Activated naive CD4-positive, alpha-beta T cell (primary cell): ENCODE results near the gene SCG3.

Source experiments
- DNase-seq, 4 experiments: peaks; one replicate each; lab custom pipeline; 2025; lab: John Stamatoyannopoulos, UW

SCG3 gene

DNA sequence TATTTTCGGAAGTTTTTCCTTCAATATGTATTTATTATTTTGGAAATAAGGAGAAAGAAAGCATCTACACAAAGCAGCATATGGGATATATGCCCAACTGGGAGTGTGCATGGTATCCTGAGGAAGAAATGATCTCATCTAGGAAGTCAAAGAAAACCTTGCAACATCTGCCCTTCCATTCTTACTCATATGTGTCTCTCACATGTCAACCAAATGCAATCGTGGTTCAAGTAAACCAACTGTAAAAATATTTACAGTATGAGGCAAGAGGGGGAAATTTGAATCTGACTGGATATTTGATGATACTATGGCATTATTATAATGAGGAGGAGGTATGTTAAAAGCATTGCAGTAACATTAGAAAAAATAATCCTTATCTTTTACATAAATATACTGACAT is 3.2 kb upstream of the SCG3 start:
- DNase-seq: no peak

DNA sequence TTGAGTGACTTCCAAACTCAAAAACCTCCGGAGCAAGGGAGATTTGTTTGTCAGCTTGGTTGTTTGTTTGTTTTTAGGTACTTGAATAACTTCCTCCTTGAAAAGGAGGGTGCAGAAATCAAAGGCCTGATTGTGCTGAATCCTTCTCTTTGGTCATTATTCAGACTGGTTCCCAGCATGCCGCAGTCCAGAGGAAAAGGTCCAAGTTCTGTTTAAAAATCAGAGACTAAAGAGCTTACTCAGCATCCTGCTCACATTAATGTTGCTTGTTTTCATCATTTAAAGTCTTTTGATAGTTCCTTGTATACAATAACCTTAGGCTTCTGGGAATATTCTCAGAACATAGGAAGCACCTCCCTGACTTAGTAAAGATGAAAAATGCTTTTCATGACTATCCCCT is 982 bp upstream of the SCG3 start:
- DNase-seq: no peak

DNA sequence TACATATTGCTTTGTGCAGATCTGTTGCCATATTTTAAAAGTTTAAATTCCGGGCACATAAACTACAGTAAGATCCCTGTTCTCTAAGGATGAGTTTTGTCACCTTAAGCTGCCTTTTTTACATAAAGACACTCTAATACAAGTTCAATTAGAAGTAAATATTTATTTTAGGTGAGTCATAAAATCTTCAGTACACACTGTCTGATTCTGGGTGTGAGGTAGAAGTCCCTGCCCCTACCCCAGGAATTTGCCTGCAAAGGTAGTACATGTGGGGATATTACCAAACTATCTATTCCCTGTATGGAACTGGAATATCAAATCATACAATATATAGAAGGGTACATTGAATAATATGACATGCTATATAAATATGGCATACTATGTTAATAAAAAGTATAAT is 6.3 kb downstream of the SCG3 start:
- no peak for DNase-seq

DNA sequence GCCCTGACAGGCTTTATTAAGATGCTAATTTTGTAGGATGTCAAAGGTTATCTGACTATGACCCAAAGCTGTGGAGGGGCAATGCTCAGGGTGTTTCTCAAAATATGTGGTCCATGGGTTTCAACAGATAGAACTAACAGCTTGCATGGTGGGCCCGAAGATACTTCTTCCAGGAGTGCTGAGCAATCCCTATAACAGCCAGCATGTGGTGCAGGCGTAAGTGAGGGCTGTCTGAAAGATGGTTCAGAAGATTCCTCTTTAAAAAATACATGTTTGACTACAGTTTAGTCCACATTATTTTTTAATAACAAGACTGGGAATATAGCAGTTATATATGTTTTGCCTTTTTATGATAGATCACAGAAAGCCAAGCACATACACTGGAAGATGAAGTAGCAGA is 7.6 kb downstream of the SCG3 start:
- DNase-seq: no peak

DNA sequence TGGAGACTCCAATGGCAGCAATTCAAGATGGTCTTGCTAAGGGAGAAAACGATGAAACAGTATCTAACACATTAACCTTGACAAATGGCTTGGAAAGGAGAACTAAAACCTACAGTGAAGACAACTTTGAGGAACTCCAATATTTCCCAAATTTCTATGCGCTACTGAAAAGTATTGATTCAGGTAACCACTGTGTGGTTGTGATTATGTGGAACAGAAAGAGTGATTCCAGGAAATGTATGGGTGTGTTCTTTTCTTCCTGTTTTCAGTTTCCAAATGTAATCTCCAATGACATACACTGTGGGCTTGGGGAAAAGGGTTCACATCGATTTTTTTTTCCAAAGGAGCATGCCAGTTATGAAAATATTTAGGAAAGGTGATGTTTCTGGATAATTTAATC is 10.9 kb downstream of the SCG3 start:
- DNase-seq: no peak

DNA sequence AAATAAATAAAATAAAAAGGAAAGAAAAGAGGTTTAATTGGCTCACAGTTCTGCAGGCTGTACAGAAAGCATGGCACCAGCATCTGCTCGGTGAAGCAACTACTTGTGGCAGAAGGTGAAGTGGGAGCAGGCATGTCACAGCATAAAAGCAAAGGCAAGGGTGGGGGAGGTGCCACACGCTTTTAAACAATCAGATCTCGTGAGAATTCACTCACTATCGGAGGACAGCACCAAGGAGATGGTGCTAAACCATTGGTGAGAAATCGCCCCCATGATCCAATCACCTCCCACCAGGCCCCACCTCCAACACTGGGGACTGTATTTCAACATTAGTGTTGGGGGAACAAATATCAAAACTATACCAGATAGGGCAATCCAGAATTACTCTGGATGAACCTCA is 15.3 kb downstream of the SCG3 start:
- no peak for DNase-seq

DNA sequence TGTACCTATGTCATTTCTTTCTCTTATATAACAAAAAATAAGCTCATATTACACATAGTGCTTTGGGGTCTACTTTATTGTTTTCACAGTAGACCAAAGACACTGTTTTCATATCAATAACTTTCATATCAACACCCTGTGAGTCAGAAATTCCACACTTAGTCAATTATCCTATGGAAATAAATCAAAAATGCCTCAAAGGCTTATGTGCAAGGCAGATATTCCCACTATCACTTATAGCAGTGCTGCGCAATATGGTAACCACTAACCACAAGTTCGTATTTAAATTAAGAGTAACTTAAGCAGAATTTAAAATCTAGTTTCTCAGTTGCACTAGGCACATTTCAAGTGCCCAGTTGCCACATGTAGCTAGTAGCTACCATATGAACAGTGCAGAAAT is 15.9 kb downstream of the SCG3 start:
- DNase-seq: no peak

DNA sequence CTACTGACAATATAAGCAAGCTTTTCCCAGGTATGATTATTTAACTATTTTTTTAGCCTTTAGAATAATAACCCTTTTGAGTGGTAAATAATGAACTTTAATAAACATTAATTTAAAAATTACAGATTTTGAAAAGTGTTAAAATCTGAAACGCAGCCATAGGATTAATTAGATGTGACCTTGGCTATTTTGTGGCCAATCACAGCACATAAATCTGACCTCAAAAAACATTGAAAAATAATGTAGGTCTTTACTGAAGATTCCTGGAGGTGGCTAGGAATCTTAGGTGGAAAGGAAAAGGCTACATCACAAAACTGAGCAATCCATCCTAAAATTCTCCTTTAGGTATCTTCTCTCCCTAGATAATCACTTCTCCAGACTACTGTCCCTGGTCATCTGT is 18.1 kb downstream of the SCG3 start:
- DNase-seq: no peak

DNA sequence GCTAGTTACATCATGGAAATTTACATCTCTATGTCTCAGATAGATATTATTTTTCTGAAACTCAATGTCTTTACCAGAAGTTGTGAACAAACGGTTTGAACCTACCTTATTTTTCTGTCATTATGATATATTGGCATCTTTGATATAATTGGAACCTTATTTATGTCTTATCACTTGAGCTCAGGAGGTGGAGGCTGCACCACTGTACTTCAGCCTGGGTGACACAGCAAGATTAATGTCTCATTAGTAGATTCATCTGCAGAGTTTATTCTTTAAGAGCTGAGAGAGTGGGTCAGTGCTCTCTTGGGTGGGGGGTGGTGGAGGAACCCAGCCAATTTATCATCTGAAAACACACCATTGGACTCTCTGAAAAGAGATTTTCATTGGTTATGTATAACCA is 21.4 kb downstream of the SCG3 start:
- no peak for DNase-seq

DNA sequence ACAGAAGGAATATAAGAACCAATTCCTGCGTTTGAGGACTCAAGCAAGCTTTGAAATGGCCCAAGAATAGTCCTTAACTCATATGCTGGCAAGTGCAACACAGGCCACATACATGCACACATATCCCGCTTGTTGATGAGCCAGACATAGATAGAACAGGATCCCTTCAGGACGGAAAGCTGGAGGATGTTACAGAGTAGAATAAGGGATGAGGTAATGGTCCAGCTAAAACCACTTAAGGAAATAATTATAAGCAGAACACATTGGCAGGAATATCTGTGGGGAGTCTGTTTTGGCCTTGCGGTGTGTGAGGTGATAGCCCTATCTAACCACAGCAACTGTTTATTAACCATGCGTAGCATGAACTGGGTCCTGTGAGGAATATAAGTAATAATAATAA is 25.0 kb downstream of the SCG3 start:
- DNase-seq: no peak

DNA sequence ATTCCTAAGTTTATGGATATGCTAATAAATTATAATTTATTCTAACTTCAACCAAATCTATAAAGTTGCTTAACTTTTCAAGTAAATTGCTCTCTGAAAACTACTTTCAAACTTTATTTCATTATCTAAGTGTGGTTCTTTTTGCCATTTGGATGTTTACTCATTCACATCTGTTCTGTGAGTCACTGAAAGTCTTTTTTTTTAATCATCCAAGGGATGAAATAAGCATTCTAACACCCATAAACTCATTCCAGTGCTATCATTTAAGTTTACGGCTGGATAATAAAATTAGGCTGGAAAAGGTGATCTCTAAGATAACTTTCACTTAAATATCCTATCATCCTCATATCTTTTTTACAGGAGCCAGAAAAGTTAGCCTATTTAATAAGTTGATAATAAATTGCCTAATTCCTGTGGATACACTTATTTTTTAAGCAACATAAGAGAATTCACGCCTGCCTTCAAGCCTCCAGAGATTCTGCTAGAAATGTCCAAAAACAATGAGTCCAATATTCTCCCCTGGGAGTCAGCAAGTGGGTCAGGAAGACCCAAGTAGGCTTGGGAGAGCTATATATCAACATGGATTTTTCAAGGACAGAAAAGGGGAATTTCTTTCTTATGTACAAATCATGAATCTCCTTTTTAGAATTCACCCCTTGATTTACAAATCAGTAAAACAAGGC is 25.8 kb downstream of the SCG3 start:
- no peak for DNase-seq

DNA sequence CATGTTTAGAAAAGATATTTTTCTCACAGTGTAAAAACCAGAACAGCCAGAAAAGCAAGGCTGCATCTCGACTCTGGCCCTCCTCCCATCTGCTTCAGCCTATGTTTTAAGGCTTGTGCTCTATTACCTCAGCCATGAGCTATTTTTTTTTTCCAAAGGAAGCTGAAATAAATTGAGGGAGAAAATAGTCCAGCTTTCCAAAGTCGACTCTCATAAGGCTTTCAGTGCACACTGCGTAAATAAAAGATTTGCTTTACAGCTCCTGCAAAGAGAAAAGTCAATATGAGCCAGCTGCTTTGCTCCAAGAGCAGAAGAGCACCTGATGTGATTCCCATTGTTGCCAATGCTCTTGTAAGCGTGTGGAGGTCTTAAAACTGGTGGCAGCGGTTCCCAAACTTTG is 26.7 kb downstream of the SCG3 start:
- DNase-seq: no peak

DNA sequence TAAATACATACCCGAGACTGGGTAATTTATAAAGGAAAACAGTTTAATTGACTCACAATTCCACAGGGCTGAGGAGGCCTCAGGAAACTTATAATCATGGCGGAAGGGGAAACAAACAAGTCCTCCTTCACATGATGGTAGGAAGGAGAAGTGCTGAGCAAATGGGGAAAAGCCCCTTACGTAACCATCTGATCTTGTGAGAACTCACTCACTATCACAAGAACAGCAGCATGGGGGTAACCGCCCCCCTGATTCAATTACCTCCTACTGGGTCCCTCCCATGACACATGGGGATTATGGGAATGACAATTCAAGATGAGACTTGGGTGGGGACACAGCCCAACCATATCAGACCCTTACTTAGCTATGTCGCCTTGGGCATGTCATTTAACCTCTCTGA is 27.7 kb downstream of the SCG3 start:
- DNase-seq: no peak

DNA sequence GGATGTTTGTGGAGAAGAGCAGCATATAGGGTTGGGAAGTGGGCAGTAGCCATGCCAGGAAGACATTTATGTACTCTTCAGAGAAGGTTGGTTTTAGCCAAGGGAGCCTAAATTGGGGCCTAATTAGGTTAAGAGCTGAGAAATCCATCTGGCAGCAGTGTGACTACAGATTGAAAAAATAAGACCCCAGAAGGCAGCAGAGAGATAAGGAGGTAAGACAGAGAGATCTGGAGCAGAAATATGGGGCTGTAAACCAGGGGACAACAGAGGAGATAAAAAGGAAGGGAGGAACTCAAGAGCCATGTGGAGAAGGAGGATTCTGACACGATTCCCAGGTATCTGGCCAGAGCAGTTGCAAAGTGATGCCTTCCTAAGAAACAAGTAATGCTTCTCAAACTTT is 32.9 kb downstream of the SCG3 start:
- no peak for DNase-seq

DNA sequence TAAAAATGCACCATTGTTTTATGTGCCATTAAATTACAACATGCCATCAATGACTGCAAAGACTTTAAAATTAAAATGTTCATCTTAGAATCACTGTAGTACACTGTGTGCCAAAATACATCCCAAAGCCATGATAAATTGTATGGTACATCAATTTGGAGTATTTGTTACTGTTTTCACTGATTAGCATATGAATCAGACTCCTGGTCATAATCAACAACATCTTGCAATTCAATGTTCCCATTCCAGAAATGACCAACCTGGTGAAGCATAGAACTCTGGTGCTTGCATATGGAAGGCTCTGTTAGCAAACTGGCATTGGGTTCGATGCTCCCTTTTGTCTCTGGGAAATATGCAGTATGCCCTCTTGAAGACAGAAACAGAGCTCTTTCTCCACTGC is 33.6 kb downstream of the SCG3 start:
- no peak for DNase-seq

DNA sequence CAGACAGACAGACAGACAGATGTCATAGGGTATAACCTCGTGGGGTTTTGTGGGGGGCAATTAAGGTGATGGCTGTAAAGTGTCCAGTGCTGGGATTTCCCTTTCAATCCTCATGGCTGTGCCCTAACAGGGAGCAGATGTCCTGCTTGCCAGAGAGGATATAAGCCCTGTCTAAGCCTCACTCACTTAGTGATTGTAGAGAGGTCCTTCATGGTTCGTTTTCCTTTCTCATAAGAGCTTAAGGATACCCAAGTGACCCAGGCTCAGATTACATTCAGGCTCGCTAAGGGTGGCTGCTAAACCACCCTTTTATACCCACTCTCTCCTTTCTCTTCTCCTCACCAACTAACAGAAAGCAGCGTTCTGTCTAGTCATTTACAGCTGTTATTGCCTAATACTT is 36.9 kb downstream of the SCG3 start:
- no peak for DNase-seq

DNA sequence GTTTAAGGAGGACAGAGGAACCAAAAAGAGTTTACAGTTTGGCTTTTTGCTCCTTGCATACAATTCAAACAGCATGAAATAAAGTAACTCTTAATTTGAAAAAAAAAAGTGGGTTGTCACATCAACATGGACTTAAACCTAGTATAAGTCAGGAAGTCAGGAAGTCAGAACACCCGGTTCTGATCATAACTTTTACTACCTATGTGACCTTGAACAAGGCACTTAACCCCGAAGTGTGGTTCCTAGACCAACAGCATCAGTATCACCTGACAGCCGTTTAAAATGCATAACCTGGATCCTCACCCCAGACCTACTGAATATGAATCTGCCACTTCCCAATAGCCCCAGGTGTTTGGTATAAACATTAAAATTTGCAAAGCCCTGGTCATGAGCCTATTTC is 37.4 kb downstream of the SCG3 start:
- DNase-seq: no peak

DNA sequence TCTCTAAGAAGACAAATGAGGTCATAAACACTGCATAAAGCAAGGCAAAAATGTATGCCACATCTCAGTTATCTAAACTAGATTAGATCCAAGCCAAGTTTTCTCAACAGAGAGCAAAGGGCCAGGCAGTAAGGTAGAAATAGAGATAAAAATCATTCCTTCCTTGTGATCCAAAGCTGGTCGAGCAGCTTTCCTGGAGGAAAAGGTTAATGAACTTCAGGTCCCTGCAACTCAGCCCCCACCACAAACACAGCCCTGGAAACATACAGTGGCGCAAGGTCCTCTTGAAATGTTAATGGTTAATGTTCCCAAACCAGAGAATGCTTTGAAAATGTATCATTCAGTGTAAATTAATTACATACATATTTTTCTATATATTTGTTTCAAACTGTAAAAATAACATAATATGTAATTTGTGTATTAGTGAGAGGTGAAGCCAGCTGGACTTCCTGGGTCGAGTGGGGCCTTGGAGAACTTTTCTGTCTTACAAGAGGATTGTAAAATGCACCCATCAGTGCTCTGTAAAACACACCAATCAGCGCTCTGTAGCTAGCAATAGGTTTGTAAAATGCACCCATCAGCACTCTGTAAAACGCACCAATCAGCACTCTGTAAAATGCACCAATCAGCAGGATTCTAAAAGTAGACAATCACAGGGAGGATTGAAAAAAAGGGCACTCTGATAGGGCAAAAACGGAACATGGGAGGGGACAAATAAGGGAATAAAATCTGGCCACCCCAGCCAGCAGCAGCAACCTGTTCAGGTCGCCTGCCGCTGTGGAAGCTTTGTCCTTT is 39.1 kb downstream of the SCG3 start:
- no peak for DNase-seq

DNA sequence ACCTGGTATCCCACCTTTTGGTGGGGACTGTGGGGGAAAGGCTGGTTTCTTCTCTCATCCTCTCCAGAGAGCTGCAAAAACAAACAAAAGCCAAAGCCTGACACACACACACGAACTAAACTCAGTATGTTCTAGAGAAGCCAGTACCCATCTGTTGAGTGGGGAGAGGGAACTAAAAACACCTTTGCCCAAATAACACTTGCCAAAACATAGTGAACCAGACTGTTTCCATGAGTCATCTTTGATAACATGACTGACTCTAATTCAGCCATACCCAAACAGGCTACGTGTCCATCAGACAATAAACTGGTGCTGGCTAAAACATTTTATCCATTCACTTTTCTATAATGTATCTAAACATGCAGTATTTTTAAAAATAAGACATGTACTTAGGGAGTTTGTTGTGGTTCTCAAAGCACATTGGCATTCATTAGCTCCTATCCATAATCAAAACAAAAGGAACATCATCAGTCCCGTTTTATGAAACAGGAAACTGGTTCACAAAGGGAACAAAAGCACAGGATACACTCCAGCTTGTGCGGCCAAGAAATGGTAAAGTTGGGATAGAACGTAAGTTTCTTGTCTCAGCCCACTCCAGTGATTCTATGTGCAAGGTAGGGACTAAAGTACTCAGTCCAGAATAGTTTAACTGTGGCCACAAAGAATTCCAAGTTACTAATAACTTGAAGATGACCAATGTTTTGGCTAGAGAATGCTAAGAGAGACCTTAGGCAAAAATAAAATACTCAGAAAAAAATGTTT is 40.1 kb downstream of the SCG3 start:
- no peak for DNase-seq

DNA sequence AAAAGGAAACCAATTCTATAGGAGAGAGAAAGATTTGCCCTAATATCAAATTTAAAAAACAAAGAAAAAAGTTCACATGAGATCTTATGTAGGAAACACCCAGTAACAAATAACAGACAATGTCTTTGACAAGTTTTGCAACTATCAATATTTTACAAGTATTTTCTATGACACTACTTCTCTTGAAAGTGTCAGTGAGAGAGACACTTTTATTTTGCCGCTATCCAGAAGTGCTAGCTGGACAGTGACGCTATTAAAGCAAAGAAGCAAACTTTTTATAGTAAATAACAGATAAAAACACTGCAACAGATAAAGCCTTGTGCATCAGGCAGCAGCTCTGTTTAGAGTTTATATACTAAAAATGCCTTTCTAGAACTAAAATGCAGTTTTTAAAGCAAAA is 42.9 kb downstream of the SCG3 start:
- no peak for DNase-seq

DNA sequence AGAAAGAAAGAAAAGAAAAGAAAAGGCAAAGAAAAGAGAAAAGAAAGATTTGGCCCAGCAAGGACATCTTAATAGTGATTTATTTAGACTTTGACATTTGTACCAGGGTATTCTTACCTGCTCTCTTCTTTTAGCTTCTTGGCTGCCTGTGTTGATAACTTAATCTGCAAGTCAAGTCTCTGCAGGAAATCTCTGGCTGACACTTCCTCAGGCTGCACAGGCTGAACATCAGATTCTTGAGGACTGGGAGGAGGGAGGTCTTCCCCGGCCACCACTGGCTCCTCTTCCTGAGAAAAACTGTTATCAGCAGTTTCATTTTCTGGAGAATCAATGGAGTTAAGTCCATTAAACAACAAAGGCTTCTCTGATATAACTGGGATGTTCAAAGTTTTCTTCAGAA is 43.4 kb downstream of the SCG3 start:
- DNase-seq: no peak

DNA sequence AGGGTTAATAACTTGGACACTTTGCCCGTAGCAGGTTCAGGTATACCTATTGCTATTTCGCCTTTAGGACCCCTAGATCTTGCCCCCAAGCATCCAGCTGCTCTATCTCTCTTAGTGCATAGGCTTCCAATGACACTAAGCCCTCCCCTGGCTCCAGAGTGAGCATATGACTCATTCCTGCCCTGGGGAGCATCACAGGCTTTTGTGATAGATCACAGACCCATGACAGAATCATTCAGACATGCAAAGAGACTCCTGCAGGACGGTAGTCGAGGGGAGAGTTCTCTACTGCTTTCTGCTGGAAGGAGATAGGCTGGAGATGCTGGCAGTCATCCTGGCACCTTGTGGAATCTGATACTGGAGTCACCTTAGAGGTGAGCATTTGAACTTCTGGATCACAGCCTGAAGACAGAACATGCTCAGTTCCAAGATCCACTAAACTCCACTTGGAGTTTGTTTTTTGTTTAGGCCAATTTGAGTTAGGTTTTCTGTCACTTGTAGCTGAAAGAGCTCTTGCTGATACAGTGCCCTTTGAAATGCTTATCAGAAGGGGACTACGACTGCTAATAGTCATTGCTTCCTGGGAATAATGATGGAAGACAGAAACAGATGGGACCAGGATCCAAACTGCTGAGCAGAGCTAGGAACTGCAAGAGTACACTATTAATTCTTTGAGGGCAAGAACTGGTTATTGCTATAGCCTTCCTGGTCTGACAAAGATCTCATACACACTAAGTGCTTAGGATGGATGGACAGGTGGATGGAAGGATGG is 45.2 kb downstream of the SCG3 start:
- peak in 2 of 4 experiments; percentile 12 for DNase-seq
